PC-3 (cell line): Measurements from ENCODE around the gene TOX3. TPM values are rescaled to one million over a fixed set of nuclear protein-coding genes. Genes with fewer than 3 reads are reported as not detected.

Experiments
- ATAC-seq: fragments of 200-7000 bp; cut with Tn5 transposase; 2 replicates; pipeline ENCODE4 v1.9.1; 2020; ENCODE audit warnings: mild to moderate bottlenecking, moderate library complexity
- BruUV-seq: library from RNA; stranded (reverse); fragments of 400-500 nt; replicated peaks from 2 replicates; lab custom pipeline; 2021; lab: Mats Ljungman, UMichigan
- CTCF ChIA-PET: fragments of 300-600 bp; sonication (Branson Sonifier 250); formaldehyde crosslinking; loops from one replicate; lab custom pipeline; 2022; ENCODE audit warnings: antibody characterized with exemption; lab: Charles Lee
- POLR2A ChIA-PET: fragments of 300-600 bp; sonication (Branson Sonifier 250); formaldehyde crosslinking; loops from one replicate; lab custom pipeline; 2022; ENCODE audit warnings: antibody characterized with exemption; ENCODE audit not compliant: unreplicated experiment; lab: Charles Lee
- DNase-seq: peaks from one replicate; pipeline ENCODE4 v3.0.0-alpha.2; 2015
- H2AFZ ChIP-seq: fragments of 300-600 bp; sonication (generic); 2 replicates; pipeline ENCODE4 v1.6.0; 2016; ENCODE audit warnings: antibody characterized with exemption, low read length
- H3F3A ChIP-seq: fragments of 300-600 bp; sonication (generic); one replicate; pipeline ENCODE4 v1.6.0; 2017; ENCODE audit warnings: antibody characterized with exemption, low read length, control low read depth, mild to moderate bottlenecking; ENCODE audit not compliant: unreplicated experiment
- H3K27ac ChIP-seq: fragments of 300-600 bp; sonication (generic); 2 replicates; pipeline ENCODE4 v1.5.1; 2016; ENCODE audit warnings: mild to moderate bottlenecking, low read length
- H3K27me3 ChIP-seq: fragments of 300-600 bp; sonication (generic); 2 replicates; pipeline ENCODE4 v1.6.1; 2016; ENCODE audit warnings: low read length, mixed read lengths
- H3K36me3 ChIP-seq: fragments of 300-600 bp; sonication (generic); 2 replicates; pipeline ENCODE4 v1.6.1; 2016; ENCODE audit warnings: low read depth, mixed run types, low read length, mixed read lengths
- H3K4me1 ChIP-seq: fragments of 300-600 bp; sonication (generic); 2 replicates; pipeline ENCODE4 v1.5.1; 2016; ENCODE audit warnings: low read length; ENCODE audit not compliant: insufficient read depth
- H3K4me2 ChIP-seq: fragments of 300-600 bp; sonication (generic); 2 replicates; pipeline ENCODE4 v1.6.0; 2016; ENCODE audit warnings: low read length
- H3K4me3 ChIP-seq: fragments of 300-600 bp; sonication (generic); 2 replicates; pipeline ENCODE4 v1.5.1; 2016; ENCODE audit warnings: mild to moderate bottlenecking, low read length, mixed read lengths
- H3K79me2 ChIP-seq: fragments of 300-600 bp; sonication (generic); 2 replicates; pipeline ENCODE4 v1.6.1; 2017; ENCODE audit warnings: low read length, mixed read lengths
- H3K9ac ChIP-seq: fragments of 300-600 bp; sonication (generic); 2 replicates; pipeline ENCODE4 v1.6.0; 2016; ENCODE audit warnings: mild to moderate bottlenecking, low read length
- H3K9me2 ChIP-seq: fragments of 300-600 bp; sonication (generic); replicated peaks from 2 replicates; pipeline ENCODE4 v1.6.1; 2016; ENCODE audit warnings: mixed run types, low read length, mixed read lengths
- H3K9me3 ChIP-seq: fragments of 300-600 bp; sonication (generic); 2 replicates; pipeline ENCODE4 v1.6.1; 2016; ENCODE audit warnings: low read length, mixed read lengths
- H4K20me1 ChIP-seq: fragments of 300-600 bp; sonication (generic); 2 replicates; pipeline ENCODE4 v1.6.1; 2016; ENCODE audit warnings: low read length, mixed read lengths
- EZH2 ChIP-seq: fragments of 300-600 bp; sonication (generic); IDR thresholded peaks from one replicate; pipeline ENCODE4 v1.6.1; 2017; ENCODE audit warnings: antibody characterized with exemption, mild to moderate bottlenecking, low read length; ENCODE audit not compliant: unreplicated experiment
- EZH2phosphoT487 ChIP-seq: fragments of 300-600 bp; sonication (generic); IDR thresholded peaks from 2 replicates; pipeline ENCODE4 v1.6.1; 2018; ENCODE audit warnings: mild to moderate bottlenecking, antibody characterized with exemption, low read length, borderline replicate concordance
- intact Hi-C: fragments of 100-400 bp; cut with micrococcal nuclease; formaldehyde crosslinking; loops from 2 replicates; pipeline ENCODE4 v1.9.0; 2023
- total RNA-seq: library from RNA; depleted of rRNA; stranded (reverse); fragments of >200 nt; gene quantifications from 2 replicates; pipeline ENCODE4 v1.2.3, GENCODE V29; 2014
- TF ChIP-seq, protein P1 (sequence below): fragments of 300-600 bp; sonication (generic); conservative IDR thresholded peaks from 2 replicates; pipeline ENCODE4 v1.5.1; 2017; ENCODE audit warnings: antibody characterized with exemption, low read depth, mild to moderate bottlenecking, low read length

Gene TOX3
- total RNA-seq, 1 experiment from 2014 or later, result not detected

DNA sequence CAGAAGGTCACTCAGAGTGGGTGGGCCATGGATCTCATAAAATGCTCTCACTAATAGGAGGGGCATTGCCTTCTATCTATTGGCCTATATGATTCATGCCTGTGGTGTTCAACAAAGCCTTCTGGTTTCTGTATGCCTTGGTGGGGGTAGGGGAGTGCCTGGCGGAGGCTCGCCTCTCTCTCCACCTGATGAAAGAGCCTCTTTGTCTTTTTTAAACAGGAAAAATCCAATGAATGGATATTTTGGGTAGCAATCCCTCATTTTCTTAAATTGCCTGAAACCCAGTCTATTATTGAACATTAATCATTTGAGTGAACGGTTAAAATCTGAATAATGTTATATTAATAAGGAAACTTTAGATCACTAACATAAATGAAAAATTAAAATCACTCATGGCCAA lies 90.6 kb downstream of the TOX3 start:
- DNase-seq (no peak), ATAC-seq (no peak)
- TF ChIP-seq EZH2phosphoT487, result no peak
- TF ChIP-seq, protein P1, sequence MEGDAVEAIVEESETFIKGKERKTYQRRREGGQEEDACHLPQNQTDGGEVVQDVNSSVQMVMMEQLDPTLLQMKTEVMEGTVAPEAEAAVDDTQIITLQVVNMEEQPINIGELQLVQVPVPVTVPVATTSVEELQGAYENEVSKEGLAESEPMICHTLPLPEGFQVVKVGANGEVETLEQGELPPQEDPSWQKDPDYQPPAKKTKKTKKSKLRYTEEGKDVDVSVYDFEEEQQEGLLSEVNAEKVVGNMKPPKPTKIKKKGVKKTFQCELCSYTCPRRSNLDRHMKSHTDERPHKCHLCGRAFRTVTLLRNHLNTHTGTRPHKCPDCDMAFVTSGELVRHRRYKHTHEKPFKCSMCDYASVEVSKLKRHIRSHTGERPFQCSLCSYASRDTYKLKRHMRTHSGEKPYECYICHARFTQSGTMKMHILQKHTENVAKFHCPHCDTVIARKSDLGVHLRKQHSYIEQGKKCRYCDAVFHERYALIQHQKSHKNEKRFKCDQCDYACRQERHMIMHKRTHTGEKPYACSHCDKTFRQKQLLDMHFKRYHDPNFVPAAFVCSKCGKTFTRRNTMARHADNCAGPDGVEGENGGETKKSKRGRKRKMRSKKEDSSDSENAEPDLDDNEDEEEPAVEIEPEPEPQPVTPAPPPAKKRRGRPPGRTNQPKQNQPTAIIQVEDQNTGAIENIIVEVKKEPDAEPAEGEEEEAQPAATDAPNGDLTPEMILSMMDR, result no peak
- TF ChIP-seq EZH2, result no peak
- Histone ChIP-seq H3K4me1 (no peaks in the 10 kb centered on the region), H3K9ac (no peak overlapping the region), H3K27ac (no peak overlapping the region), H3K36me3 (no peaks in the 10 kb centered on the region), H3K27me3 (no peaks in the 10 kb centered on the region), H3F3A (no peaks in the 10 kb centered on the region), H3K79me2 (no peaks in the 10 kb centered on the region), H3K4me2 (no peak overlapping the region), H4K20me1 (no peaks in the 10 kb centered on the region), H2AFZ (no peak overlapping the region), H3K4me3 (no peak overlapping the region), H3K9me2 (no peaks in the 10 kb centered on the region), H3K9me3 (no peaks in the 10 kb centered on the region)
- CTCF ChIA-PET, result no interaction called here
- POLR2A ChIA-PET, result no interaction called here
- BruUV-seq, result no TSS peak
- intact Hi-C loops, result no loop called here

DNA sequence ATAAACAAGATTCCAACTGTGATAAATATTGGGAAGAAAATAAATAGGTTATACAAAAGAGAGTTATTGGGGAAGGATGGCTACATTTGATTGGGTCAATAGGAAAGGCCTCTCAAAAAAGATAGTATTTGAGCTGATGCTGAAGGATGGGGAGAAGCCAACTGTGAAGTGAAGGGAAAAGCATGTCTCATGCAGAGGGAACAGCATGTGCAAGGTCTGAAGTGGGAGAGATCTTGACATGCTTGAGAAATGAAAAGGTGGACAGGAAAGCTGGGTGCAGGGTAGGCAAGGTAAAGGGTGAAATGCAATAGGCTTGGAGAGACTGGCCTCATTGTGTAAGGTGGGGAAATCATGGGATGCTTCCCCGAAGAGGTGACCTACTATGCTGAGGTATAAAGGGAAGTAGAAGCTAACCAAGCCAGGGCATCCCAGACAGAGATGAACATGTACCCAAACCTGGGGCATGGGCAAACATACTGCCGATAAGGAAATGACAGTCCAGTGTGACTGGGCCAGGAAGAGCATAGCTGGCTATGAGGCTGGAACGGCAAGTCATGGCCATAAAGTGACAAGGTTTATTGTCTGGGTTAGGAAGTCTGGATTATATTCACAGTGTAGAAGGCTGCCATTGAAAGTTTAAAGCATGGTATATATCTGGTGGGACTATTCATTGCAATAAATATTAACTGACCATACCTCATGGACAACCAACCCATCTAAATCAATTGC lies 91.2 kb downstream of the TOX3 start:
- Histone ChIP-seq H3K27me3 (no peaks in the 10 kb centered on the region), H3K9ac (no peak overlapping the region), H3K9me3 (no peaks in the 10 kb centered on the region), H3K4me2 (no peak overlapping the region), H2AFZ (no peak overlapping the region), H3F3A (no peaks in the 10 kb centered on the region), H3K4me3 (no peak overlapping the region), H3K4me1 (no peaks in the 10 kb centered on the region), H3K27ac (no peak overlapping the region), H3K9me2 (no peaks in the 10 kb centered on the region), H4K20me1 (no peaks in the 10 kb centered on the region), H3K79me2 (no peaks in the 10 kb centered on the region), H3K36me3 (no peaks in the 10 kb centered on the region)
- no peak for DNase-seq
- ATAC-seq, result no peak
- no TSS peak for BruUV-seq
- no peak for TF ChIP-seq EZH2phosphoT487
- TF ChIP-seq, protein P1, result no peak
- no peak for TF ChIP-seq EZH2
- ChIA-PET POLR2A (no interaction called here), CTCF (no interaction called here)
- intact Hi-C loops, result no loop called here

- Histone ChIP-seq H3K36me3 (no peaks in the 10 kb centered on the region), H2AFZ (no peak overlapping the region), H3K27me3 (no peaks in the 10 kb centered on the region), H3K4me2 (no peak overlapping the region), H3K27ac (no peak overlapping the region), H3K79me2 (no peaks in the 10 kb centered on the region), H3K4me1 (no peaks in the 10 kb centered on the region), H3K9ac (no peak overlapping the region), H3K4me3 (no peak overlapping the region), H3K9me3 (no peaks in the 10 kb centered on the region), H3F3A (no peaks in the 10 kb centered on the region), H3K9me2 (no peaks in the 10 kb centered on the region), H4K20me1 (no peaks in the 10 kb centered on the region)
- BruUV-seq, result no TSS peak
- ATAC-seq (no peak), DNase-seq (no peak)
- intact Hi-C loops, result no loop called here
- TF ChIP-seq, protein P1, result no peak
- no peak for TF ChIP-seq EZH2phosphoT487
- no peak for TF ChIP-seq EZH2
- ChIA-PET CTCF (no interaction called here), POLR2A (no interaction called here)
Observed at GRCh38 chr16:52453644-52454043, 93.3 kb downstream of the TOX3 start.
